ENCODE results near the gene TNPO3.
"Not testable (repeated sequence)": the region's sequence is repeated elsewhere in the genome, so short reads cannot be mapped to it uniquely, and the experiment has no call there.

TNPO3 gene

DNA sequence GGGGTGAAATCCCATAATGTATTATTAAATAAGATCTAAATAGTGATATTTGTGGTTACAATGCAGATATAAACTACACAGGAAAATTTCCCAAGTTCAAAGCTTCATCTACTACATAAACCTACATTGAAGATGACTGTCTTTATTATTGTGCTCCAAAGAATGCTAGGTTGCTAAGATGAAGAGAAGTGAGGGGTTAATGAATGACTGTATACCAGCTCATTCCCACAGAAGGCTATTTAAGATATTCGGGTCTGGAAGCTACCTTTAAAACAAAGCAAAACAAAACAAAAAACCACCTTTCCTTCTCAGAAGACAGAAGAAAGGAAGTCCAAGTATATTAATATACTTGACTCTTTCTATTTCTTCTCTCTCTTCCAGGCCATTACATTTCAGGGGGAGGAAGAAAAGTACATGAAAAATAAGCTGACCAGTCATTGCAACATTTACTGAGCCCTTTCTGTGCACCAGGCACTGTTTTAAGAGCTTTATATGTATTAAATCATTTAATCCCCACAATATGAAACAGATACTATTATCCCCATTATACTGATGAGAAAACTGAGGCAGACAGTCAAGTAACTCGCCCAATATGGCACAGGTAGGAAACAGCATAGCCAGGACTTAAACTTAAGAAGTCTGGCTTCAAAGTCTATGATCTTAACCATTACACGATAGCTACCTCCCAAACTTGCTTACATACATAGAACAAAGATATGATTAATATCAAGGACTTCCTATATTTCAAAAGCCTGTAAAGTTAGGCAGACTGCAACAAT is 48.1 kb downstream of the TNPO3 start:
- DNase-seq (ENCODE audit: extremely low spot score), result no peak
- ChIA-PET CTCF (interaction anchor here (1.0 to 2.9 kb wide), 16 partner anchors 10 to 211 kb away, joined by 3 to 12 read pairs (median 4); partner anchors contain the start of gene TNPO3), POLR2A (no interaction called here)
- TF ChIP-seq CTCF (IDR thresholded peaks at IDR 0.05; ENCODE audit: control extremely low read depth, extremely low read depth, low read depth, missing control alignments), result no peak

- TF ChIP-seq CTCF (IDR thresholded peaks at IDR 0.05; ENCODE audit: control extremely low read depth, extremely low read depth, low read depth, missing control alignments), result no peak
- DNase-seq (ENCODE audit: extremely low spot score), result no peak
- ChIA-PET CTCF (no interaction called here), POLR2A (no interaction called here)
These were observed 49.7 kb downstream of the TNPO3 start for GRCh38 chr7:129005186-129005585.

DNA sequence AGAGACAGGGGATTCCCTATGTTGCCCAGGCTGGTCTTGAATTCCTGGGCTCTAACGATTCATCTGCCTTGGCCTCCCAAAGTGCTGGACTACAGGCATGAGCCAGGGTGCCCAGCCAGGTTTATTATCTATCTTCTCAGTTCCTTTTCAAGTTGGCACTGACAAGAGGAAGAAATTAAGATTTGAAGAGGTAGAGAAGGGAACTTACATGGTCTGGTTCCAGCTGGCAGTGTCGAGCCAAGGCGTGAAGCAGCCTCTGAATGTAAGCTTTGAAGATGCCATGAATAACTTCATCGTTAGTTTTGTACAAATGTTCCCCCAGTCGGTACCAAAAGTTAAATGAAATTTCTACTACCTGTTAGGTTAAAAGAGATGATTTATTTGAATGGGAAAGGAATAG is 57.7 kb downstream of the TNPO3 start:
- no peak for DNase-seq (ENCODE audit: extremely low spot score)
- ChIA-PET CTCF (interaction anchor here (1.0 to 1.5 kb wide), 2 partner anchors 9 to 94 kb away, joined by 3 to 6 read pairs; no protein-coding TSS in a partner anchor), POLR2A (no interaction called here)
- no peak for TF ChIP-seq CTCF (IDR thresholded peaks at IDR 0.05; ENCODE audit: control extremely low read depth, extremely low read depth, low read depth, missing control alignments)

DNA sequence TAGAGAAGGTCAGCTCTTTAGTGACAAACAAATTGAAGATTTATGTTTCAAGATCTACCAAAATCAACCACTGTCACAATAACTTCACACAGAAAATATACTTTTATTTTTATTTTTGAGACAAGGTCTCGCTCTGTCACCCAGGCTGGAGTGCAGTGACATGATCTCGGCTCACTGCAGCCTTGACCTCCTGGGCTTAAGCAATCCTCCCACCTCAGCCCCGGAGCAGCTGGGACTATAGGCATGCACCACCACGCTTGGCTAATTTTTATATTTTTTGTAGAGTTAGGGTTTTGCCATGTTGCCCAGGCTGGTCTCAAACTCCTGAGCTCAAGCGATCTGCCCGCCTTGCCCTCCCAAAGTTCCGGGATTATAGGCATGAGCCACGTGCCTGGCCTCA is 60.4 kb downstream of the TNPO3 start:
- DNase-seq (ENCODE audit: extremely low spot score); POLR2A ChIA-PET: not testable (repeated sequence)
- CTCF ChIA-PET, result interaction anchor here (1.1 to 1.6 kb wide), 3 partner anchors 9 to 169 kb away, joined by 3 read pairs; no protein-coding TSS in a partner anchor

DNA sequence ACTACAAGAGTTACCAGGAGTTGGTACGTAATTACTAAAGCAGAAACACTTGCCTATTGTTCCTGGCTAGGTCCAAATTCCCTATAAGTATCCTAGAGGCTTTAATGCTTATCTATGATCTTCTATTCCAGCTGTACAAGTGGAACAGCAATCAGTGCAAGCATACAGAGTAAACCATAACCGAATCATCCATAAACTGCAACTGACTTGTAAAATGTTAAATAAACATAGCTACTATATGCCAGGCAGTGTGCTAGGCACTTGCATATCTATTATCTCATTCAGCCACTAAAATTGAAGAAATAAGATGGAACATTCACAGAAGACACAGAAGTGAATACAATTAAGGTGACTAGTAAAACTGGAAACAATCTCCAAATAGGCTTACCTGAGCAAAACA is 61.5 kb downstream of the TNPO3 start:
- ChIA-PET CTCF (interaction anchor here (0.8 to 1.4 kb wide), 2 partner anchors 36 to 98 kb away, joined by 3 to 6 read pairs; no protein-coding TSS in a partner anchor), POLR2A (no interaction called here)
- DNase-seq (ENCODE audit: extremely low spot score), result no peak
- no peak for TF ChIP-seq CTCF (IDR thresholded peaks at IDR 0.05; ENCODE audit: control extremely low read depth, extremely low read depth, low read depth, missing control alignments)

DNA sequence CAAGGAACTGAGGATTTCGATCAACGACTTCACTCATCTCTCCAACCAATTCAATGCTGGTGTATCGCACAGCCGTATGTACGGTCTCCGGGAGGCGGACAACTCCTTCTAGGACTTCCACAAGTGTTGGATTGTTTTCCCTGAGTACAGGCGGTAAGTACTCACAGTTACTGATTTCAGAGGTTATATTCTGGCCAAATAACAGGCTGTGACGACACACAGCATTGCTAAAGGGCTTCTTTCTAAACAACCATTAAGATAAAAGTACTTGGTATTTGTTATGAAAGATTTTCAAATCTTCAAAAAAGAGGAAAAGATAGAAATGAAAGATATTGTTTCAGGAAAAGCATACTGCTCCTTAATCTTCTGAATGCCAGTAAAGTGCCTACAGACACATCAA is 65.0 kb downstream of the TNPO3 start:
- TF ChIP-seq CTCF (IDR thresholded peaks at IDR 0.05; ENCODE audit: control extremely low read depth, extremely low read depth, low read depth, missing control alignments), result no peak
- no peak for DNase-seq (ENCODE audit: extremely low spot score)
- ChIA-PET POLR2A (no interaction called here), CTCF (interaction anchor here (1.2 to 1.4 kb wide), 2 partner anchors 16 to 19 kb away, joined by 3 to 4 read pairs; no protein-coding TSS in a partner anchor)

DNA sequence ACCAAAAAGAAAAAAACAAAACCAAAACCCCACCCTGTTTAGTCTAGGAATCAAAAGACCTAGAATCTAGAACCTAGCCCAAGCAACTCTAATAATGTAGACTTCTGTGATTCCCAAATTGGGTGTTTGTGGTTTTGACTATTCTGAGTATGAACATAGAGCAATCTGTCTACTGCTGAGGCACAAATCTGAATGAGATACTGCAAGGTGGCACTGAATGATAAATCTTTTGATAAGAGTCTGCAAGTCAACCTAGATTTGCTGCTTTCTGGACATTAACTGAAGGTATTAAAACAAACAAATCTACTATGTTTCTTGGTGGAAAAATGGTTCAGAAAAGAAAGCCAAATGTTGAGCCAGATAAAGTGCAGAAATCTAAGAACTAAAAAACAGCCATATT is 66.5 kb downstream of the TNPO3 start:
- ChIA-PET CTCF (no interaction called here), POLR2A (no interaction called here)
- DNase-seq (ENCODE audit: extremely low spot score), result no peak
- no peak for TF ChIP-seq CTCF (IDR thresholded peaks at IDR 0.05; ENCODE audit: control extremely low read depth, extremely low read depth, low read depth, missing control alignments)
